C4-2B (cell line): ENCODE results near the gene OLFML2B.
A peak's percentile ranks its signal among the peaks of the same experiment; 100 is the strongest.
"Not testable (repeated sequence)": the region's sequence is repeated elsewhere in the genome, so short reads cannot be mapped to it uniquely, and the experiment has no call there.

ENCODE experiments used
- H3K27ac ChIP-seq: fragments of 450-650 bp; 2 replicates; pipeline ENCODE4 v1.5.1; 2017
- CTCF ChIP-seq: fragments of 450-650 bp; conservative IDR thresholded peaks from 2 replicates; pipeline ENCODE4 v1.5.1; 2017; ENCODE audit warnings: mild to moderate bottlenecking
- ZFX ChIP-seq: fragments of 450-650 bp; IDR thresholded peaks from 2 replicates; pipeline ENCODE4 v1.6.1; 2017

OLFML2B gene

GRCh38 chr1:162055062-162055461, 31.4 kb upstream of the OLFML2B start:
- H3K27ac ChIP-seq = no peak overlapping the region
- TF ChIP-seq ZFX (no peak), CTCF (no peak)

DNA sequence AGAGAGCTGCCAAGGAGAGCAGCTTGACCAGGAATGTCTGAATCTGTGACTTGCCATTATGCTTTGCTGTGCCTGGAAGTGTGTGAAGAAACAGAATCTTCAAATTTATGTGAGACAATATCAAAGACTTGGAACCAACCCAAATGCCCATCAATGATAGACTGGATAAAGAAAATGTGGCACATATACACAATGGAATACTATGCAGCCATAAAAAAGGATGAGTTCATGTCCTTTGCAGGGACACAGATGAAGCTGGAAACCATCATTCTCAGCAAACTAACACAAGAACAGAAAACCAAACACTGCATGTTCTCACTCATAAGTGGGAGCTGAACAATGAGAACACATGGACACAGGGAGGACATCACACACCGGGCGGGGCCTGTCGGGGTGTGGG, 30.3 kb upstream of the OLFML2B start:
- not testable (repeated sequence) for H3K27ac ChIP-seq

DNA sequence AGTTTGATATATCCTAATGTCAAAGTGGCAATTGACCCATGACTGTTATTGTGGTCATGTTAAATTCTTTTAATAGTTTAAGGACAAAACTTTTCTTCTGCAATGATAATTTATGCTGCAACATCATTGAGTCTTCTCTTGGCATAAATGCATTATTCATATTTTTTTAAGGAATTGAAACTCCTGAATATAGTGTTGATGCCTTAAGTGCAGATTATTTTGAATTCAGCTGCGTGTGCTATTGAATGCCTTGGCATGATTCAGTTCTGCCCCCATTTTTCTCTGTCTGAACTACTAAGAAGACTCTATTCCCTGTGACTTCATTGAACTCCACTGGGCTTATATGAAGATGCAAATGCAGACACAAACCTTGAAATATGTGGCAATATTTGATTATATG, 23.3 kb upstream of the OLFML2B start:
- no peak overlapping the region for H3K27ac ChIP-seq
- no peak for TF ChIP-seq ZFX
- TF ChIP-seq CTCF = no peak

GRCh38 chr1:162042361-162042760, 18.7 kb upstream of the OLFML2B start:
- H3K27ac ChIP-seq = no peak overlapping the region
- TF ChIP-seq ZFX (no peak), CTCF (no peak)

DNA sequence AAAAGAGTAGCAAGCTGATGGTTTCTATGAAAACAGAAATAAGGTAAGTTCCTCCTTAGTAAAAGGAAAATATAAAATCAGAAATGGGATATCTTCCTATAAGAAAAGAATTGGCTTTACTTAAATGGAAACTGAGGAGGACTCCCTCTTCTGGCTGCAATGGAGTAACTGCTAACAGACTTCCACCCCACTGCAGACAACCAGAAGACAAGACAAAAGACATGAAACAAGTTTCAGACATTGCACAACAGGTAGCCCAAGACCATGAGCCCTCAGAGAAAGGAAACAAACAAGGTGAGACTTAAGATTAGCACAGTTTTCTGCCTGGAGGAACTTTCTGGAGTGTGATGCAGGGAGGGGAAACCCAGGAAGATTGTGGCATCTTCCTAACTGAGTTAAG, 17.0 kb upstream of the OLFML2B start:
- TF ChIP-seq CTCF (peak; percentile 58), ZFX (no peak)
- no peak overlapping the region for H3K27ac ChIP-seq

- TF ChIP-seq ZFX (no peak), CTCF (no peak)
- no peak overlapping the region for H3K27ac ChIP-seq
Observed at GRCh38 chr1:162040001-162040400, 16.3 kb upstream of the OLFML2B start.

GRCh38 chr1:162038624-162039023, 15.0 kb upstream of the OLFML2B start:
- H3K27ac ChIP-seq = no peak overlapping the region
- TF ChIP-seq CTCF = no peak
- no peak for TF ChIP-seq ZFX

GRCh38 chr1:162036163-162036562, 12.5 kb upstream of the OLFML2B start:
- no peak overlapping the region for H3K27ac ChIP-seq
- TF ChIP-seq CTCF = no peak
- no peak for TF ChIP-seq ZFX
